ENCODE data around the gene EXOC8.
"Not testable (repeated sequence)": the region's sequence is repeated elsewhere in the genome, so short reads cannot be mapped to it uniquely, and the experiment has no call there.

EXOC8 gene

GRCh38 chr1:231353086-231353485, 15.4 kb upstream of the EXOC8 start:
- no peak for DNase-seq

- DNase-seq: no peak
Measured at GRCh38 chr1:231351816-231352215, 14.2 kb upstream of the EXOC8 start.

- not testable (repeated sequence) for DNase-seq
Measured at GRCh38 chr1:231348856-231349255, 11.2 kb upstream of the EXOC8 start.

GRCh38 chr1:231348442-231348841, 10.8 kb upstream of the EXOC8 start:
- DNase-seq: no peak

- DNase-seq: no peak
Measured at GRCh38 chr1:231347961-231348360, 10.3 kb upstream of the EXOC8 start.

- DNase-seq: no peak
Measured at GRCh38 chr1:231340328-231341013, 2.8 kb upstream of the EXOC8 start.

- DNase-seq: no peak
Measured at GRCh38 chr1:231338270-231339128, 847 bp upstream of the EXOC8 start, which contains the start of gene SPRTN. Gene SPRTN (plus strand): TSS chr1:231338293. CDS start chr1:231338384, 91 bp downstream.

- DNase-seq: no peak
Measured at GRCh38 chr1:231337043-231337471, 595 bp downstream of the EXOC8 start.

- no peak for DNase-seq
Measured at GRCh38 chr1:231335663-231336602, 1.7 kb downstream of the EXOC8 start.

- no peak for DNase-seq
Measured at GRCh38 chr1:231334952-231335351, 2.7 kb downstream of the EXOC8 start.

- no peak for DNase-seq
Measured at GRCh38 chr1:231334079-231334666, 3.5 kb downstream of the EXOC8 start.

GRCh38 chr1:231332761-231333160, 4.9 kb downstream of the EXOC8 start:
- DNase-seq: no peak

GRCh38 chr1:231329483-231329882, 8.2 kb downstream of the EXOC8 start:
- DNase-seq: no peak

GRCh38 chr1:231327617-231328016, 10.0 kb downstream of the EXOC8 start:
- no peak for DNase-seq

GRCh38 chr1:231326248-231326647, 11.4 kb downstream of the EXOC8 start:
- DNase-seq: no peak

- no peak for DNase-seq
Measured at GRCh38 chr1:231324660-231325059, 13.0 kb downstream of the EXOC8 start.

- DNase-seq: no peak
Measured at GRCh38 chr1:231322880-231323530, 14.6 kb downstream of the EXOC8 start.

GRCh38 chr1:231319080-231319479, 18.6 kb downstream of the EXOC8 start:
- DNase-seq: no peak

- DNase-seq: no peak
Measured at GRCh38 chr1:231318568-231318967, 19.1 kb downstream of the EXOC8 start.

GRCh38 chr1:231318015-231318355, 19.7 kb downstream of the EXOC8 start:
- DNase-seq: no peak

GRCh38 chr1:231317306-231318014, 20.2 kb downstream of the EXOC8 start:
- DNase-seq: no peak
